Measurements from ENCODE around the gene EXOC4. TPM values are rescaled to one million over a fixed set of nuclear protein-coding genes. Genes with fewer than 3 reads are reported as not detected.

EXOC4 gene
- total and polyA plus RNA-seq, 12 donors, result 7.5 to 41.7 (median 34.6) TPM

DNA sequence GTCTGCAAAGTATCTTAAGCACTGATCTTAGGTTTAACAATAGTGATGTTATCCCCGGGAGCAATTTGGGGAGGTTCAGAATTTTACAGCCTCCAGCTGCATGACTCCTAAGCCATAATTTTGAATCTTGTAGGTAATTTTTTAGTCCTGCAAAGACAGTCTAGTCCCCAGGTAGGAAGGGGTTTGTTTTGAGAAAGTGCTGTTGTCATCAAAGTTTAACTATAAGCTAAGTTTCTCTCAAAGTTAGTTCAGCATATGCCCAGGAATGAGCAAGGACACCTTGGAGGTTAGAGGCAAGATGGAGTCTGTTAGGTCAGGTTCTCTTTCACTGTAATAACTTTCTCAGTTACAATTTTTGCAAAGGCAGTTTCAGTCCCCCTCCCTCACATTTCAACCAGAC, 795.3 kb downstream of the EXOC4 start:
- H3K27me3 ChIP-seq, result no peaks in the 10 kb centered on the region
- no peaks in the 10 kb centered on the region for H3K4me1 ChIP-seq
- WGBS, 2 donors, result 98 to 100% methylated on average over 1 of the region's 1 CpG
- no peak for TF ChIP-seq CTCF (IDR thresholded peaks at IDR 0.05)
- H3K4me3 ChIP-seq, result no peak overlapping the region
- no peak overlapping the region for H3K27ac ChIP-seq
- no peak for DNase-seq
- no peak for ATAC-seq
- intact Hi-C loops (cut with DNase I), result loop anchor here in 1 of 10 donors (10.0 kb wide), 1 partner anchor 87 kb away; no protein-coding TSS in a partner anchor
- H3K9me3 ChIP-seq, result peaks cover 0 to 10% (median 0%) of the 10 kb centered on the region in 11 donors
- H3K36me3 ChIP-seq, result peaks cover 0 to 11% (median 0%) of the 10 kb centered on the region in 9 donors

GRCh38 chr7:134051020-134051419, 798.1 kb downstream of the EXOC4 start:
- Histone ChIP-seq H3K4me1 (no peaks in the 10 kb centered on the region), H3K27me3 (no peaks in the 10 kb centered on the region), H3K27ac (no peak overlapping the region), H3K4me3 (no peak overlapping the region), H3K36me3 (no peaks in the 10 kb centered on the region), H3K9me3 (peaks cover 0 to 10% (median 0%) of the 10 kb centered on the region in 11 donors)
- ATAC-seq (no peak), DNase-seq (no peak)
- 91 to 93% methylated on average over 2 of the region's 2 CpGs for WGBS, 2 donors
- TF ChIP-seq CTCF (IDR thresholded peaks at IDR 0.05), result no peak
- intact Hi-C loops (cut with DNase I), result no loop called here

- Histone ChIP-seq H3K4me1 (peaks cover 0 to 2% (median 0%) of the 10 kb centered on the region in 9 donors), H3K27ac (no peak overlapping the region), H3K9me3 (no peaks in the 10 kb centered on the region), H3K27me3 (no peaks in the 10 kb centered on the region), H3K36me3 (no peaks in the 10 kb centered on the region), H3K4me3 (no peak overlapping the region)
- intact Hi-C loops (cut with DNase I), result no loop called here
- no peak for DNase-seq
- ATAC-seq, result no peak
- 79 to 81% methylated on average over 8 of the region's 8 CpGs for WGBS, 2 donors
- no peak for TF ChIP-seq CTCF (IDR thresholded peaks at IDR 0.05)
Observed at GRCh38 chr7:134056816-134057215, 803.9 kb downstream of the EXOC4 start.

DNA sequence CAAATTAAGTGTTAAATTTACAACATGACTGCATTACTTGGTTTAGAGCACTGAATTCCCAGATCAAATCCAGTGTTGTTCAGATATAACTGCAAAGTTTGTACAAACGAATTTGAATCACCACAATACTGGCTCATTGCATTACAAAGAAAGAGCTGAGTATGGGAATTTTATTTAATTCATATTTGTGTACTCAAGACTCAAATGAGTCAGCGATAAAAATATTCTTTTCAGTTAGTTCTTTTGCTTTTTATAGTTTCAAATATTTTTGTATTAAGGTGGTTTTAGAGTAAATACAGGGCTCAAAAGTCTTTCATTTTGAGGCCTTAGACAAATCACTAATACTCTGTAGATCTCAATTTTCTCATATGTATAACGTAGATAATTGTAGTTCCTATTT, 805.6 kb downstream of the EXOC4 start:
- Histone ChIP-seq H3K36me3 (no peaks in the 10 kb centered on the region), H3K4me1 (peaks cover 0 to 16% (median 3%) of the 10 kb centered on the region in 9 donors), H3K4me3 (no peak overlapping the region), H3K9me3 (no peaks in the 10 kb centered on the region), H3K27ac (no peak overlapping the region), H3K27me3 (no peaks in the 10 kb centered on the region)
- DNase-seq (no peak), ATAC-seq (no peak)
- TF ChIP-seq CTCF (IDR thresholded peaks at IDR 0.05), result no peak
- WGBS, 2 donors, result 93% methylated on average over 3 of the region's 3 CpGs
- intact Hi-C loops (cut with DNase I), result no loop called here

Measured in heart right ventricle (tissue), 16 donors.